Lung (tissue), 12 donors: ENCODE data around the gene ANKRD44. TPM values are rescaled to one million over a fixed set of nuclear protein-coding genes. Genes with fewer than 3 reads are reported as not detected.
A peak's percentile ranks its signal among the peaks of the same experiment; 100 is the strongest.

Source experiments
- ATAC-seq: fragments of 200-7000 bp; cut with Tn5 transposase; one replicate; pipeline ENCODE4 v1.9.1; 2020; ENCODE audit warnings: moderate number of reproducible peaks; ENCODE audit not compliant: insufficient read depth, low FRiP score
- DNase-seq, 3 donors: peaks; one replicate each; pipeline ENCODE4 v3.0.0-alpha.2; 2013 to 2017
- H3K27ac ChIP-seq, 2 donors: one replicate each; pipeline ENCODE4 v1.5.1; 2013; ENCODE audit warnings: mild to moderate bottlenecking in 2 of 2, moderate library complexity in 2 of 2, control low read depth in 1 of 2, inconsistent platforms in 1 of 2, low read depth in 1 of 2, low read length in 1 of 2
- H3K27me3 ChIP-seq, 3 donors: one replicate each; pipeline ENCODE4 v1.5.1; 2013; ENCODE audit warnings: low read length in 2 of 3; ENCODE audit not compliant: control insufficient read depth in 3 of 3, insufficient read depth in 3 of 3
- H3K36me3 ChIP-seq, 4 donors: one replicate each; pipeline ENCODE4 v1.5.1; 2013; ENCODE audit warnings: low read length in 4 of 4, mild to moderate bottlenecking in 1 of 4, moderate library complexity in 1 of 4; ENCODE audit not compliant: control insufficient read depth in 4 of 4, insufficient read depth in 4 of 4
- H3K4me1 ChIP-seq, 5 donors: one replicate each; pipeline ENCODE4 v1.5.1; 2013; ENCODE audit warnings: low read length in 5 of 5, mild to moderate bottlenecking in 2 of 5, moderate library complexity in 1 of 5; ENCODE audit not compliant: control insufficient read depth in 5 of 5, insufficient read depth in 5 of 5
- H3K4me3 ChIP-seq: one replicate; pipeline ENCODE4 v1.5.1; 2013; ENCODE audit warnings: mild to moderate bottlenecking, control low read depth, moderate library complexity
- H3K9ac ChIP-seq, 2 donors: one replicate each; pipeline ENCODE4 v1.5.1; 2013; ENCODE audit warnings: low read length in 2 of 2, control low read depth in 1 of 2; ENCODE audit not compliant: insufficient read depth in 1 of 2
- H3K9me3 ChIP-seq, 4 donors: one replicate each; pipeline ENCODE4 v1.5.1; 2013; ENCODE audit warnings: low read length in 3 of 4, mild to moderate bottlenecking in 1 of 4, moderate library complexity in 1 of 4; ENCODE audit not compliant: control insufficient read depth in 4 of 4, insufficient read depth in 3 of 4
- WGBS, 2 donors: extraction: QIAGEN DNeasy Blood & Tissue Kit; methylation state at CpG; one replicate each; pipeline ENCODE4 v1.1.7; 2013; 5-methylcytosine and 5-hydroxymethylcytosine counted together
- polyA plus RNA-seq, 2 donors: library from polyadenylated mRNA; stranded (reverse); fragments of 200-250 nt; gene quantifications; one replicate each; pipeline ENCODE4 v1.2.1, GENCODE V29; 2013
- total RNA-seq, 2 donors: library from RNA; depleted of rRNA in 1 of 2; stranded (reverse); fragments of >200 nt in 1 of 2; gene quantifications; one replicate each; pipeline ENCODE4 v1.2.1, GENCODE V29; 2014 to 2021
- TF ChIP-seq, protein P1 (sequence below): IDR thresholded peaks from 2 replicates; pipeline ENCODE4 v1.5.1; 2012; ENCODE audit warnings: mild to moderate bottlenecking; ENCODE audit errors: control extremely low read depth, extremely low read depth
- donor health status: control.
- donor health status: control.
- donor health status: Bipolar disorder and iron deficiency.
- donor health status: healthy.
- donor health status: DM: yes; HTN: yes; CAD: no.

ANKRD44 gene
- total and polyA plus RNA-seq, 4 donors, result 7.1 to 73.8 (median 20.3) TPM

DNA sequence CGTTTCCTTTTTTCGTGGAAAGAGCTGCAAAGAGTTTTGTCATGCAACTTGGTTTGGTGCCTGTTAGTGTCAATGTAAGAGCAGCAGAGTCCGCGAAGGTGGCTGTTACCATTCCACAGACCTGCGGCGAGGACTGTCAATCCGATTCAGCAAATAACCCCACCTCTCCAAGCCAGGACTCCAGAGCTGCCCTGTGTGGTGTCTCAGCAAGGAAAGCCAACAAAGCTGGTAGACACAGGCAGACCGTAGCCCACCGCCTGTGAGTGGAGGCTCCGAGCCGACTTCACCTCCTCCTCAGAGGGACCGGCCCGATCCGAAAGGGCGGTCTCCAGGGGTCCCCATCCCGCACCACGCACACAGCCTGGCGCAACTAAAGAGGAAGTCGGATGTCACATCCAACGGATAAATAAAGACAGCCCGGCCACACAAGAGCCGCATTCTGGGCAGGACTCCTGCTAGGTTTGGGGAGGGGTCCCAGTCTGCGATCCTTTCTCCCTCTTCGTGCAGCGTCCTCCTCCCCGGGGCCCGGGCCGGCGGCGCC, 819 bp downstream of the ANKRD44 start:
- Histone ChIP-seq H3K27me3 (no peaks in the 10 kb centered on the region), H3K4me3 (peak overlapping the region; percentile 87), H3K9ac (peak overlapping the region; percentile 80 to 81), H3K27ac (peak overlapping the region; percentile 21 to 97), H3K9me3 (no peaks in the 10 kb centered on the region), H3K4me1 (peaks cover 6 to 17% (median 11%) of the 10 kb centered on the region in 5 donors), H3K36me3 (no peaks in the 10 kb centered on the region)
- WGBS, 2 donors, result 0 to 1% methylated on average over 24 to 30 of the region's 30 CpGs
- DNase-seq (peak; percentile 45 to 61 (median 54)), ATAC-seq (no peak)
- TF ChIP-seq, protein P1, sequence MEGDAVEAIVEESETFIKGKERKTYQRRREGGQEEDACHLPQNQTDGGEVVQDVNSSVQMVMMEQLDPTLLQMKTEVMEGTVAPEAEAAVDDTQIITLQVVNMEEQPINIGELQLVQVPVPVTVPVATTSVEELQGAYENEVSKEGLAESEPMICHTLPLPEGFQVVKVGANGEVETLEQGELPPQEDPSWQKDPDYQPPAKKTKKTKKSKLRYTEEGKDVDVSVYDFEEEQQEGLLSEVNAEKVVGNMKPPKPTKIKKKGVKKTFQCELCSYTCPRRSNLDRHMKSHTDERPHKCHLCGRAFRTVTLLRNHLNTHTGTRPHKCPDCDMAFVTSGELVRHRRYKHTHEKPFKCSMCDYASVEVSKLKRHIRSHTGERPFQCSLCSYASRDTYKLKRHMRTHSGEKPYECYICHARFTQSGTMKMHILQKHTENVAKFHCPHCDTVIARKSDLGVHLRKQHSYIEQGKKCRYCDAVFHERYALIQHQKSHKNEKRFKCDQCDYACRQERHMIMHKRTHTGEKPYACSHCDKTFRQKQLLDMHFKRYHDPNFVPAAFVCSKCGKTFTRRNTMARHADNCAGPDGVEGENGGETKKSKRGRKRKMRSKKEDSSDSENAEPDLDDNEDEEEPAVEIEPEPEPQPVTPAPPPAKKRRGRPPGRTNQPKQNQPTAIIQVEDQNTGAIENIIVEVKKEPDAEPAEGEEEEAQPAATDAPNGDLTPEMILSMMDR, result no peak

DNA sequence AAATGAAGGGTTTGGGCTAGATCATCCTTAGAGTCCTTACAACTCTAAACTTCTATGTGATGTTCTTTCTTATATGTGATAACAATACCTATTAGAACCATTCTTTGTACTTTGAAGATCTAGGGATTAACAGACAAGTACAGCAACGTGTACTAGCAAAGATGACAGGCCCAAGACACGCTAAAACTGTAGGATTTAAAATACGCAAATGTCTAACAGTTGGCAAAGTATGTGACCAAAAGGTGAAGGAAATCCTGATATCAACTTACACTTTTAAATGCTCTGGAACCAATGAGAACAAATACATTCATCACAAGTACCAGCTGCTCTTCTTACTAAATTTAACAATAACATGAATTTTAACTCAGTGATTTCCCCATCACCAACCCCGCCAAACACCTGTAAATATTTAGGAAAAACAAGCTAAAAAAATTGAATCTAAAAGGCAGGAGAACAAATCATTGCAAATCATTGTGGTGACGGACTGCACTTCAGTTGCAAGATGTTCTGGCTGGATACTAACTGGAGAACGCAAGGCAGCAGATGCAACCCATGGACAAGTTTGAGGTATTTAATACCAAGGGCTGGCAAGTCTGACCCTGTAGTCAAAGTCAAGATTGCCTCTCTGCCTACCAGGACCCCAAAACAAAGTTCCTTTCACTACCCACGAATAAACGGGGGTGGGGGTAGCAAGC, 1.4 kb downstream of the ANKRD44 start:
- H3K36me3 ChIP-seq, result no peaks in the 10 kb centered on the region
- H3K9ac ChIP-seq, result peak overlapping the region; percentile 80 to 81
- H3K27me3 ChIP-seq, result no peaks in the 10 kb centered on the region
- DNase-seq (peak in 1 of 3 donors; percentile 42), ATAC-seq (no peak)
- H3K9me3 ChIP-seq, result no peaks in the 10 kb centered on the region
- TF ChIP-seq, protein P1, result no peak
- H3K27ac ChIP-seq, result peak overlapping the region in 1 of 2 donors; percentile 97
- peaks cover 6 to 17% (median 11%) of the 10 kb centered on the region in 5 donors for H3K4me1 ChIP-seq
- peak overlapping the region; percentile 87 for H3K4me3 ChIP-seq
- WGBS, 2 donors, result 33% methylated on average over 8 of the region's 8 CpGs

DNA sequence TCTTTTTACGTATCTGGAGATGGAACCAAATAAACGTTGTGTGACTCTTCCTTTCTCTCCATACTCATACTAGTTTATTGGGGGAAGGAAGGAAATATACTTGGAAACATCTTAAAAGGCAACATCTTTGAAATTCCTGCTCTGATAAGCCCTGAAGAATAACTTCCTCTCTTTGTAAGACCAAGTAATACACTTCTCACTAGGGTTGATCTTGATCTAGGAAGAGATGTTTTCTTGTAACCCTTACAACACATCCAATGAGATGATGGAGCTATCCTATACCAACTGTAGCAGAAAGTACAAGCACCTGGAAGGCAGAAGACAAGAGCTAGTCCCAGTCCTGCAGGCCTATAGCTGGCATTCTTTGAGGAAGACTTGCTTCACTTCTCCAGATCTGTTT, 2.0 kb downstream of the ANKRD44 start:
- H3K9me3 ChIP-seq, result no peaks in the 10 kb centered on the region
- no peaks in the 10 kb centered on the region for H3K36me3 ChIP-seq
- no peak overlapping the region for H3K9ac ChIP-seq
- ATAC-seq (no peak), DNase-seq (no peak)
- H3K27me3 ChIP-seq, result no peaks in the 10 kb centered on the region
- no peak overlapping the region for H3K4me3 ChIP-seq
- no peak overlapping the region for H3K27ac ChIP-seq
- H3K4me1 ChIP-seq, result peaks cover 6 to 17% (median 11%) of the 10 kb centered on the region in 5 donors
- WGBS, 2 donors, result 10 to 30% methylated on average over 2 of the region's 2 CpGs
- TF ChIP-seq, protein P1, result no peak
